Type B pancreatic cell (in vitro differentiated cells): Measurements from ENCODE around the gene PPFIBP2. TPM values are rescaled to one million over a fixed set of nuclear protein-coding genes. Genes with fewer than 3 reads are reported as not detected.

Experiments used
- DNase-seq: peaks from one replicate; pipeline ENCODE4 v3.0.0; 2021; ENCODE audit warnings: mixed read lengths; ENCODE audit not compliant: unreplicated experiment; ENCODE audit errors: extremely low spot score
- H3K27ac Mint-ChIP-seq: 2 replicates; pipeline ENCODE4 v1.8.0; 2021; ENCODE audit warnings: mild to moderate bottlenecking, mixed read lengths
- H3K27me3 Mint-ChIP-seq: 2 replicates; pipeline ENCODE4 v1.8.0; 2021; ENCODE audit warnings: mixed read lengths
- H3K36me3 Mint-ChIP-seq: 2 replicates; pipeline ENCODE4 v1.8.0; 2021; ENCODE audit warnings: mixed read lengths
- H3K4me1 Mint-ChIP-seq: one replicate; pipeline ENCODE4 v1.8.0; 2021; ENCODE audit warnings: mixed read lengths; ENCODE audit not compliant: unreplicated experiment
- H3K4me3 Mint-ChIP-seq: 2 replicates; pipeline ENCODE4 v1.8.0; 2021; ENCODE audit warnings: mild to moderate bottlenecking, mixed read lengths
- H3K9me3 Mint-ChIP-seq: 2 replicates; pipeline ENCODE4 v1.8.0; 2021; ENCODE audit warnings: mixed read lengths
- total RNA-seq: library from RNA; stranded (reverse); gene quantifications from 2 replicates; pipeline ENCODE4 v1.2.1, GENCODE V29; 2021; ENCODE audit warnings: low replicate concordance
- TF ChIP-seq, protein P1 (sequence below): fragments of 200-600 bp; sonication (generic); conservative IDR thresholded peaks from 2 replicates; pipeline ENCODE4 v1.5.0; 2021; ENCODE audit warnings: antibody characterized with exemption, mild to moderate bottlenecking

The PPFIBP2 gene
- total RNA-seq, 1 donor from 2014 or later: 70.7 TPM

DNA sequence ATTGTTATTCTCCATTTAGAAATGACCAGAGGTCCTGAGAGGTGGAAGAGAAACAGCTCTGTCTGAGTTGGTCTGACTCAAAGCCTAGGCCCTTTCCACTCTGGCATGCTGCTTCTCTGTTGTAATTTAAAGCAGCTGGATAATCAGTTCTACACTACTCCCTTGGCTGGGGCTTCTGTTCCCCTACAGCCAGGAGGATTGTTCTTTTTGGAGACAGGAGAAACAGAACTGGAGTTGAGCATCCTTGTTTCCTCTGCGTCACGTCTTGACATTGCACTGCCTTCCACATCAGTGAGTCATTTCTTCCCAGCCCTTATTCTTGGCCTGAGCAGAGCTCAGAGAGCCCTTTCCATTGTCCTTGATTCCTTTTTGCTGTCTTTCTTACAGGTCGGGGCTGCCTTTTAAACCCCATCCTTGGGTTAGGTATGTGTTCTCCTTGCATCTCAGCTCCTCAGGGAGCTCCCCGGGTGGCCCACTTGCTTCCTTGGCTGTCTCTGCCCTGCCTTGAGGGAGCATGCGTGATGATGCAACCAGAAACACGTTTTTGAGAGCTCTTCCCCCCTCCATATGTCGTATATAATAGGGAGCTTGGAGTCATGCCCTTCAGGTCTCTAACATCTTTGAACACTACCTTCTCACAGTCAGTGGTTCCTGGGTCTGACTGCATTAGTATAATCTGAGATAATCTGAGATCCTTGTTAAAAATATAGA is 123.8 kb downstream of the PPFIBP2 start:
- Mint-ChIP-seq H3K9me3 (no peaks in the 10 kb centered on the region), H3K4me3 (no peak overlapping the region), H3K27ac (no peak overlapping the region), H3K36me3 (peaks cover 54% of the 10 kb centered on the region), H3K4me1 (no peaks in the 10 kb centered on the region), H3K27me3 (no peaks in the 10 kb centered on the region)
- DNase-seq: no peak
- TF ChIP-seq, protein P1, sequence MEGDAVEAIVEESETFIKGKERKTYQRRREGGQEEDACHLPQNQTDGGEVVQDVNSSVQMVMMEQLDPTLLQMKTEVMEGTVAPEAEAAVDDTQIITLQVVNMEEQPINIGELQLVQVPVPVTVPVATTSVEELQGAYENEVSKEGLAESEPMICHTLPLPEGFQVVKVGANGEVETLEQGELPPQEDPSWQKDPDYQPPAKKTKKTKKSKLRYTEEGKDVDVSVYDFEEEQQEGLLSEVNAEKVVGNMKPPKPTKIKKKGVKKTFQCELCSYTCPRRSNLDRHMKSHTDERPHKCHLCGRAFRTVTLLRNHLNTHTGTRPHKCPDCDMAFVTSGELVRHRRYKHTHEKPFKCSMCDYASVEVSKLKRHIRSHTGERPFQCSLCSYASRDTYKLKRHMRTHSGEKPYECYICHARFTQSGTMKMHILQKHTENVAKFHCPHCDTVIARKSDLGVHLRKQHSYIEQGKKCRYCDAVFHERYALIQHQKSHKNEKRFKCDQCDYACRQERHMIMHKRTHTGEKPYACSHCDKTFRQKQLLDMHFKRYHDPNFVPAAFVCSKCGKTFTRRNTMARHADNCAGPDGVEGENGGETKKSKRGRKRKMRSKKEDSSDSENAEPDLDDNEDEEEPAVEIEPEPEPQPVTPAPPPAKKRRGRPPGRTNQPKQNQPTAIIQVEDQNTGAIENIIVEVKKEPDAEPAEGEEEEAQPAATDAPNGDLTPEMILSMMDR: no peak

DNA sequence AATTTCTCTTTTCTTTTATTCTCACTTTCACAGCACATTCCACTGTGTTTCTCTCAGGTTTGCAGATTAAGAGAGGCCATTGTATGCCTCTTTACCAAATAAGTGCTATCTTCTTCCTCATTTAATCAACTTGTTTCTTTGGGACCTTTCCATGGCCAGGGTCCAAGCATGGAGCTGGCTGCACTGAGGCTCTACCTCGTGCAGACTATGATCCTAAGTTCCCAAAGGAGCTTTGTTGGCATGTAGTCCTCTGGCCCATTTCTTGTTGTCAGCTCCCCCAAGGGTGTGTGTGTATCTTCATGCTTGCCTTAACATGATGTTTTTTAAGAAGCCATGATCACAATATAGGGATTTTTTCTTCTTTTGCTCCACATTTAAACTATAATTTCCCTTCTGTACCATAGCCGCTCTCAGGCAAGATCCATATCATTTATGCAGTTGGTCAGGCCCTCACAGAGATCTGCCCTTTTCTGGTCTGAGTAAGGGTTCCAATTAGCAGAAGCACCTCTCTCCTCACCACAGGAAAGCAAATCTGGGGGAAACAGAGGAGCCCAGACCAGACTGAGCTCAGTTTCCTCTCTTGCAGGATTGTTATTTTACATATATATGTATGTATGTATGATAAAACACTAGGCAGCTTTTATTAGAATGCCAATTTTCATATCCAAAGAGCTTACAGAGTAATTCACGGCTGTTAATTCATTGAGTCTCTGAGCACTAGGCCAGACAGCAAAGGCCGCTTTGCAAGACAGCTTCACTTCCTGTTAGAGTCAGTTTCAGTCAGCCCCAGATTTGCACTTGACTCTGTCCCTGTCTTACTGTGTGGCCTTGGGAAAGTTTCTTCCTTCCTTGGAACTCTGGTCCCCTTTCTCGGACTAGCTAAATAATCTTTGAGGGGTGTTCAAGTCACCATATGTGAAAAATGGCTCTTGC is 125.2 kb downstream of the PPFIBP2 start:
- no peak overlapping the region for H3K27ac Mint-ChIP-seq
- no peaks in the 10 kb centered on the region for H3K27me3 Mint-ChIP-seq
- DNase-seq: no peak
- H3K4me3 Mint-ChIP-seq: no peak overlapping the region
- TF ChIP-seq, protein P1: no peak
- peaks cover 53% of the 10 kb centered on the region for H3K36me3 Mint-ChIP-seq
- no peaks in the 10 kb centered on the region for H3K4me1 Mint-ChIP-seq
- no peaks in the 10 kb centered on the region for H3K9me3 Mint-ChIP-seq

DNA sequence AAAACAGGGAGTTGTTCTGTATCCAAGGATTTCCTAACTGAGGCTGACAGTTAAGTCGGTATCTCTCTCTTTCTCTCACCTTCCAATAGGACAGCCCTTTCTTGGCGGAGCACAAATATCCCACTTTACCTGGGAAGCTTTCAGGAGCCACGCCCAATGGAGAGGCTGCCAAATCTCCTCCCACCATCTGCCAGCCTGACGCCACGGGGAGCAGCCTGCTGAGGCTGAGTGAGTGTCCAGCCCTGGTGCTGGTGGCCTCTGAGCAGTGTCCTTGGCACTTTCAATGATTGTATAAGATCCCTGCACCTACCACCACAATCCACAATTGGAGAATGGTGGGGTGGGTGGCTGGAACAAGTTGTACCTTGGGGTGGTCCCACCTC is 125.8 kb downstream of the PPFIBP2 start:
- no peak for DNase-seq
- Mint-ChIP-seq H3K36me3 (peaks cover 51% of the 10 kb centered on the region), H3K27ac (no peak overlapping the region), H3K27me3 (no peaks in the 10 kb centered on the region), H3K4me1 (no peaks in the 10 kb centered on the region), H3K9me3 (no peaks in the 10 kb centered on the region), H3K4me3 (no peak overlapping the region)
- TF ChIP-seq, protein P1: no peak

DNA sequence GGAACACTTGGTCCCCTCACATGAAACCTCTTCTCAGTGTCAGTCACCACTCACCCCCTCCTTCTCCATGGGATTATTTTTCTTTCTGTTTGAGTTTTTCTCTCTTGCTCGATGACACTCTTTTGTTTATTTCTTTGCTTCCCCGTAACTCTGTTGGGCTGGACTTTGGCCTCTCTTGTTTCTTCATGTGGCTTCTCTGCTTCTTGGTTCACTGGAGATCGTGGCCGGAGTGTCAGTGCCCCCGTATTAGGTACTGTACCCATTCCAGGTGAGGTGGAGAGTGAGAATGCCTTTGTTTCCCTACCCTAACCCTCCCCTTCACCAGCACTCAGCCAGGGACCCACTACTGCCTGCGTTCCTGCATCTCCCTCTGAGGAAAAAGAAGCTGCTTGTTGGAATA is 127.0 kb downstream of the PPFIBP2 start:
- Mint-ChIP-seq H3K36me3 (peaks cover 51% of the 10 kb centered on the region), H3K4me3 (no peak overlapping the region), H3K27me3 (no peaks in the 10 kb centered on the region), H3K4me1 (peaks cover 4% of the 10 kb centered on the region), H3K9me3 (no peaks in the 10 kb centered on the region), H3K27ac (no peak overlapping the region)
- TF ChIP-seq, protein P1: no peak
- DNase-seq: no peak

DNA sequence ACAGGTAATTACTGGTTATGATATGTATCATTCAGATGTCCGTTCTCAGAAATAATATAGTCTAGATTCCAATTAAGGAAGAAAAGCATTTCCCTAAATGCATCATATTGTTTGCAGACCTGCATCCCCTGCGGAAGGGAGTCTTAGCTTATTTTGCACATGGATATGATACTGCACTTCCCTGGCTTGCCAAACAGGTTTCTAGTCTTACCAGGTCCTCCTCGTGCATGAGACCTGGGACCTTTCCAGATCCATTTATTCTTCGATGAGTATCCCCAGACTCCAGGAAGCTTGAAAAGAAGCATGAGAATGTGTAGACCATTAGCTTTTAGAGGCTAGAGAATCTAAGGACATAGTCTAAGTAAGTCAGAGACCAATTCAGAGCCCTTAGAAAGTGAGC is 128.9 kb downstream of the PPFIBP2 start:
- no peaks in the 10 kb centered on the region for H3K27me3 Mint-ChIP-seq
- H3K27ac Mint-ChIP-seq: no peak overlapping the region
- H3K4me1 Mint-ChIP-seq: peaks cover 11% of the 10 kb centered on the region
- H3K4me3 Mint-ChIP-seq: no peak overlapping the region
- peaks cover 44% of the 10 kb centered on the region for H3K36me3 Mint-ChIP-seq
- no peaks in the 10 kb centered on the region for H3K9me3 Mint-ChIP-seq
- no peak for DNase-seq
- TF ChIP-seq, protein P1: no peak
